Subcutaneous abdominal adipose tissue (tissue), 5 donors: ENCODE measurements around the gene SDCBP2.

Source experiments
- H3K27ac ChIP-seq: one replicate; pipeline ENCODE4 v1.7.0; 2013; ENCODE audit warnings: low read depth, mild to moderate bottlenecking, inconsistent platforms, low read length, moderate library complexity
- H3K27me3 ChIP-seq, 5 donors: one replicate each; pipeline ENCODE4 v1.7.0; 2013; ENCODE audit warnings: low read length in 5 of 5, inconsistent platforms in 1 of 5; ENCODE audit not compliant: control insufficient read depth in 5 of 5, insufficient read depth in 4 of 5
- H3K36me3 ChIP-seq, 5 donors: one replicate each; pipeline ENCODE4 v1.7.0; 2013; ENCODE audit warnings: low read length in 5 of 5; ENCODE audit not compliant: control insufficient read depth in 5 of 5, insufficient read depth in 5 of 5
- H3K4me1 ChIP-seq, 5 donors: one replicate each; pipeline ENCODE4 v1.7.0; 2013; ENCODE audit warnings: low read length in 5 of 5, mild to moderate bottlenecking in 3 of 5, moderate library complexity in 1 of 5; ENCODE audit not compliant: control insufficient read depth in 5 of 5, insufficient read depth in 5 of 5
- H3K4me3 ChIP-seq, 5 donors: one replicate each; pipeline ENCODE4 v1.7.0; 2013; ENCODE audit warnings: low read length in 5 of 5, low read depth in 1 of 5
- H3K9ac ChIP-seq, 5 donors: one replicate each; pipeline ENCODE4 v1.7.0; 2013; ENCODE audit warnings: low read length in 5 of 5, mild to moderate bottlenecking in 4 of 5, moderate library complexity in 3 of 5
- H3K9me3 ChIP-seq, 5 donors: one replicate each; pipeline ENCODE4 v1.7.0; 2013; ENCODE audit warnings: low read length in 5 of 5; ENCODE audit not compliant: control insufficient read depth in 5 of 5
- donor health status: healthy.
- donor health status: healthy.
- donor health status: healthy.
- donor health status: healthy.
- donor health status: healthy.

SDCBP2 gene

GRCh38 chr20:1298166-1298565, 30.8 kb downstream of the SDCBP2 start:
- H3K9me3 ChIP-seq = no peaks in the 10 kb centered on the region
- H3K4me1 ChIP-seq = no peaks in the 10 kb centered on the region
- no peak overlapping the region for H3K4me3 ChIP-seq
- H3K9ac ChIP-seq = no peak overlapping the region
- no peak overlapping the region for H3K27ac ChIP-seq
- no peaks in the 10 kb centered on the region for H3K27me3 ChIP-seq
- peaks cover 0 to 5% (median 0%) of the 10 kb centered on the region in 5 donors for H3K36me3 ChIP-seq

DNA sequence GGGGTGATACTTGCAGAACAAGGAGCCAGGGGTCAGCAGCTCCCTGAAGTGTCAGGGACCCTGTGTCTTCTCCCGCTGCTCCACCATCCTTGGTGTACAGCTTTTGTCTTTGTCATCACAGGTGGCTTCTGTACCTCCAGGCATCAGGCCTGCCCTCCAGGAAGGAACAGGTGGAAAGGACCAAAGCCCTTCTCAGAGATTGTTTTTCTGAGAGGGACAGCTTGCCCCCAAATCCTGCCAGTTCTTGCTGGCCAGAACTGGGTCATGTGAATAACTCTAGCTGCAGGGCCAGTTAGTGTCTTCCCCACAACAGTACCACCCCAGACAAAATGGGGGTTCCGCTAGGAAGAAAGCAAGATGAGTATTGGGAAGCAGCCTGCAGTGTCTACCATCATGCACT, 31.5 kb downstream of the SDCBP2 start:
- Histone ChIP-seq H3K4me3 (no peak overlapping the region), H3K9ac (no peak overlapping the region), H3K9me3 (no peaks in the 10 kb centered on the region), H3K27ac (no peak overlapping the region), H3K36me3 (peaks cover 0 to 5% (median 0%) of the 10 kb centered on the region in 5 donors), H3K27me3 (no peaks in the 10 kb centered on the region), H3K4me1 (no peaks in the 10 kb centered on the region)

DNA sequence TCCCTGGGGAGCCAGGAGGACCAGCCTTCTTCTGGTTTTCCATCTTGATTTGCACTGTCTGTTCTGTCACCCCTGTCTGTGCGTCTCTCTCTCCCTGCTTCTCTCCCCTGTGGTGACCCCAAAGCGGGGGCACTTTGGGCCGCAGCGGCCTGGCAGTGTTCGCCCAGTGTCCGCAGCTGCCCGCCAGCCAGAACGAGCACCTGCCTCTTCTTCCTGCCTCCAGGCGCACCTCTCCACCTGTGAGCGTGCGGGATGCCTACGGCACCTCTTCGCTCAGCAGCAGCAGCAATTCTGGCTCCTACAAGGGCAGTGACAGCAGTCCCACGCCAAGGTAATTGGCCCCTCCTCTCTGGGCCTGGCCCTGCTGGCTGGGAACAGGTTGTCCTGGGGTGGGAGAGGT, 32.0 kb downstream of the SDCBP2 start:
- Histone ChIP-seq H3K4me1 (no peaks in the 10 kb centered on the region), H3K9me3 (no peaks in the 10 kb centered on the region), H3K27me3 (no peaks in the 10 kb centered on the region), H3K4me3 (no peak overlapping the region), H3K36me3 (peaks cover 0 to 5% (median 0%) of the 10 kb centered on the region in 5 donors), H3K9ac (no peak overlapping the region), H3K27ac (no peak overlapping the region)

DNA sequence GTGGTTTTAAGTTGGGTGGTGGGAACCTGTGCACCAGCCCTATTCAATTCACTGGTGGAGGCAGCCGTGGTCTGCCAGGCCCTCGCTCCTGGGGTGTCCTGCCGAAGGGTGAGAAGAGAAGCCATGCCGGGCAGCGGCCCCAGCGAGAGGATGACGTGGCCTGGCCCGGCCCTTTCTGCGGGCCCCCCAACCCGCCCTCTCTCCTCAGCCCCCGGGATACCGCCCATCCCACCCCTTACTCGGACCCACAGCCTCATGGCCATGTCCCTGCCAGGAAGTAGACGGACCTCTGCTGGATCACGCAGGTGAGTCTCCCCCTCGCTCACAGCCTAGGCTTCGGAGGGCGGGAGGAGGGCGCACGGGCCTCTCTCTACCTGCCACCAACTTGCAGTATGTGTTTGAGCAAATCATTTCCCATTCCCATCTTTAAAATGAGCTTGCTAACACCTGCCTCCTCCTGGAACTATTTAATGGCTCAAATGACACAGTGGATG, 32.8 kb downstream of the SDCBP2 start:
- Histone ChIP-seq H3K27me3 (no peaks in the 10 kb centered on the region), H3K9ac (no peak overlapping the region), H3K4me1 (peaks cover 0 to 3% (median 0%) of the 10 kb centered on the region in 5 donors), H3K4me3 (no peak overlapping the region), H3K27ac (no peak overlapping the region), H3K9me3 (no peaks in the 10 kb centered on the region), H3K36me3 (peaks cover 0 to 5% (median 0%) of the 10 kb centered on the region in 5 donors)

DNA sequence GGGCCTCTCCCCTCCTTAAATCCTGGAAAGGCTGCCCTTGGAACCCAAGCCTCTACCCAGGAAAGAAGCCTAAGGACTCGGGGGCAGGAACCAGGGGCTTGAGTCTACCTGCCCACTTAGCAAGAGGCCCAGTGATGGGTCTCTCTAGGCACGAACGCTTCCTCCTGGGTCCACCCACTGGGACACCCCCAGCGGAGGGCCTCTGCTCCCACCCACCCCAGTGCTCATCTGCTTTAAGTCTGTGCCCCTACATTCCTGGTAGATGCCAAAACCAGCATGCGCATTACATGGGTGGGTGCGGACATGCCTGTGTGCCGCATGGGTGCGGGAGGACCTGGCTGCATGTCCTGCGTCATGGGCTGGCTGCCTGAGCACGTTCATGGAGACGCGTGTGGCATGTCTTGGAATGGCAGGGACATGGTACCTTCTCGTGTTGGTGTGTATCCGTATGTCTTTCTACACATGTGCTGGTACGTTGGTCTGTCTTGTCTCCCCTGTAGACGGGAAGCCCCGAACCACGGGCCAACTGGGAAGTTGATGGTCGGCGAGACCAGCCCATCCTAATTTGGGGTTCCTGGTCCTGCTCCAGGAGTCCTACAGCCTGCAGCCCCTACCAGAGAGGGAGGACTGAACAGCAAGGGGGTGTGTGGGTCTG, 33.5 kb downstream of the SDCBP2 start:
- H3K9ac ChIP-seq = no peak overlapping the region
- H3K4me3 ChIP-seq = no peak overlapping the region
- no peaks in the 10 kb centered on the region for H3K9me3 ChIP-seq
- no peak overlapping the region for H3K27ac ChIP-seq
- H3K4me1 ChIP-seq = peaks cover 0 to 5% (median 0%) of the 10 kb centered on the region in 5 donors
- H3K27me3 ChIP-seq = no peaks in the 10 kb centered on the region
- H3K36me3 ChIP-seq = peaks cover 0 to 5% (median 0%) of the 10 kb centered on the region in 5 donors

DNA sequence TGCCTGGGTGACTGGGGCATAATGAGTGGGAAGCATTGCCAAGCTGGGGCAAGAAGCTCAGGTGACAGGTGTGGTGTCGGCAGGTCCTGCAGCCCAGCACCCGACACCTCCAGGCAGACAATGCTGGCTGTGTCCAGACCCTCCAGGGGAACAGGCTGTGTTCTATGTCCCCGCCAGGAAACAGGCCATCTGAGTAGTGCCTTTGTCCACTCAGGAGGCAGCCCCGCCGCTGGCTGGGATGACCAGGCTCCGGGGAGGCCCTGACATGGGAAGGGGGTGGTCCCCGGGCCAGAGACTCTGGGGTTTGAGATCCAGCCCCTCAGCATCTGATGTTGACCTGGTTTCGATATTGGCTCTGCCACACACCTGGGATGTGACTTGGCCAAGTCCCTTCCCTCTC, 34.4 kb downstream of the SDCBP2 start:
- H3K27me3 ChIP-seq = no peaks in the 10 kb centered on the region
- no peak overlapping the region for H3K27ac ChIP-seq
- H3K9me3 ChIP-seq = no peaks in the 10 kb centered on the region
- H3K4me1 ChIP-seq = peaks cover 0 to 5% (median 0%) of the 10 kb centered on the region in 5 donors
- peaks cover 0 to 2% (median 0%) of the 10 kb centered on the region in 5 donors for H3K36me3 ChIP-seq
- H3K4me3 ChIP-seq = no peak overlapping the region
- H3K9ac ChIP-seq = no peak overlapping the region

- H3K4me3 ChIP-seq = no peak overlapping the region
- peaks cover 0 to 5% (median 0%) of the 10 kb centered on the region in 5 donors for H3K4me1 ChIP-seq
- no peak overlapping the region for H3K9ac ChIP-seq
- no peaks in the 10 kb centered on the region for H3K27me3 ChIP-seq
- no peak overlapping the region for H3K27ac ChIP-seq
- H3K36me3 ChIP-seq = no peaks in the 10 kb centered on the region
- no peaks in the 10 kb centered on the region for H3K9me3 ChIP-seq
Observed at GRCh38 chr20:1293641-1294379, 35.1 kb downstream of the SDCBP2 start.

DNA sequence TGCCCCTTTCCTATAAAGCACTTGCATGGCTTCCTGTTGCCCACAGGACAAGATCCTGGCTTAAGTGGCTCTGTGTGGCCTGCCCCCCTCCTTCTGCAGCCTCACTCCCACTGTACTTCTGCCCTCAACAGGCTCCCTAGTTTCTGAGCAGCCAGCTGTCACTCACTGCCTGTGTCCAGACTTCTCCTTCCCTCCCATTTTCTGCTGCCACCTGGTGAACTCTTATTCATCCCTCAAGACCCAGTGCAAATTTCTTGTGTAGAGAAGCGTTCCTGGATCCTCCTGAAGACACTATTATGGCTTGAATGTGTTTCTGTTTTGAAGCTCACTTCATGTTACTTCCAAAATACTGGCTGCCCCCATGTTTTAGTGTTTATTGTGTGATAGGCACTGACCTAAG, 36.3 kb downstream of the SDCBP2 start:
- H3K4me1 ChIP-seq = peaks cover 0 to 5% (median 0%) of the 10 kb centered on the region in 5 donors
- H3K27me3 ChIP-seq = no peaks in the 10 kb centered on the region
- H3K27ac ChIP-seq = no peak overlapping the region
- no peak overlapping the region for H3K4me3 ChIP-seq
- H3K9me3 ChIP-seq = no peaks in the 10 kb centered on the region
- H3K36me3 ChIP-seq = no peaks in the 10 kb centered on the region
- no peak overlapping the region for H3K9ac ChIP-seq

DNA sequence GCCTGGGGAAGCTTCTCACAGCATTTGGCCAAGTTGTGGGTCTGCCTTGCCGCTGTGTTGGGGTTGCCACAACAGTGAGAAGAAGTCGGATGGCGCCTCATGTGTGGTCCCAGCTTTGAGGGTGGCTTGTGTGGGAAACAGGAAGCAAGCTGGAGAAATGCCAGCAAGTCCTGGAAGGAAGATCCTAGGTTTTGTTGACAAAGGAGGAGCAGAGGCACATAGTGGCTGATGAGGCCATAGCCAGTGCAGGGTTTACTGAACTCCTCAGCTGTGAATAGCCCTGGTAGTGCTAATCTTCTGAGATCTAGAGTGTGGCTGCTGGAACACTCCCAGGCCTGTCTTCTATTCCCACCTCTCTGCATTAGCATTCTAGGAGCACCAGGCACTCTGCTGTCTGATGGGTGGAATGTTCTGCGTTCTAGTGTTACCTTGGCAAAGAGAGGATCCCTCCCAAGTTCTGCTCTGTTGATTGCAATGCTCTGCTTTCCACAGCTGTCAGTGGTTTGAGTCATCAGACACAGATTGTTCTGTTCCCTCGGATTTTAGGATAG, 37.7 kb downstream of the SDCBP2 start:
- no peak overlapping the region for H3K9ac ChIP-seq
- no peak overlapping the region for H3K27ac ChIP-seq
- no peak overlapping the region for H3K4me3 ChIP-seq
- H3K27me3 ChIP-seq = no peaks in the 10 kb centered on the region
- no peaks in the 10 kb centered on the region for H3K9me3 ChIP-seq
- no peaks in the 10 kb centered on the region for H3K36me3 ChIP-seq
- peaks cover 0 to 5% (median 0%) of the 10 kb centered on the region in 5 donors for H3K4me1 ChIP-seq
